Astrocyte of the cerebellum (primary cell): ENCODE results near the gene ALDH1A2.
A peak's percentile ranks its signal among the peaks of the same experiment; 100 is the strongest.
"Not testable (repeated sequence)": the region's sequence is repeated elsewhere in the genome, so short reads cannot be mapped to it uniquely, and the experiment has no call there.

Experiments used
- DNase-seq: peaks from one replicate; pipeline ENCODE4 v3.0.0-alpha.2; 2011; ENCODE audit warnings: low read depth
- H3K4me3 ChIP-seq: 2 replicates; pipeline ENCODE4 v1.5.1; 2011; ENCODE audit warnings: mild to moderate bottlenecking, low read depth, low read length, moderate library complexity
- in situ Hi-C: cut with HindIII; loops from 2 replicates; pipeline ENCODE4 v1.10.0; 2017; ENCODE audit warnings: low sequenced_read_pairs
- TF ChIP-seq, protein P1 (sequence below): IDR thresholded peaks from 2 replicates; pipeline ENCODE4 v1.5.1; 2012; ENCODE audit warnings: low read length, low read depth, moderate library complexity, mild to moderate bottlenecking; ENCODE audit errors: missing control alignments

The ALDH1A2 gene

GRCh38 chr15:58014040-58014439, 51.5 kb downstream of the ALDH1A2 start:
- TF ChIP-seq, protein P1, sequence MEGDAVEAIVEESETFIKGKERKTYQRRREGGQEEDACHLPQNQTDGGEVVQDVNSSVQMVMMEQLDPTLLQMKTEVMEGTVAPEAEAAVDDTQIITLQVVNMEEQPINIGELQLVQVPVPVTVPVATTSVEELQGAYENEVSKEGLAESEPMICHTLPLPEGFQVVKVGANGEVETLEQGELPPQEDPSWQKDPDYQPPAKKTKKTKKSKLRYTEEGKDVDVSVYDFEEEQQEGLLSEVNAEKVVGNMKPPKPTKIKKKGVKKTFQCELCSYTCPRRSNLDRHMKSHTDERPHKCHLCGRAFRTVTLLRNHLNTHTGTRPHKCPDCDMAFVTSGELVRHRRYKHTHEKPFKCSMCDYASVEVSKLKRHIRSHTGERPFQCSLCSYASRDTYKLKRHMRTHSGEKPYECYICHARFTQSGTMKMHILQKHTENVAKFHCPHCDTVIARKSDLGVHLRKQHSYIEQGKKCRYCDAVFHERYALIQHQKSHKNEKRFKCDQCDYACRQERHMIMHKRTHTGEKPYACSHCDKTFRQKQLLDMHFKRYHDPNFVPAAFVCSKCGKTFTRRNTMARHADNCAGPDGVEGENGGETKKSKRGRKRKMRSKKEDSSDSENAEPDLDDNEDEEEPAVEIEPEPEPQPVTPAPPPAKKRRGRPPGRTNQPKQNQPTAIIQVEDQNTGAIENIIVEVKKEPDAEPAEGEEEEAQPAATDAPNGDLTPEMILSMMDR, result no peak
- no peak for DNase-seq
- no peak overlapping the region for H3K4me3 ChIP-seq
- in situ Hi-C loops, result loop anchor here (25.0 kb wide), 1 partner anchor 98 kb away; no protein-coding TSS in a partner anchor

DNA sequence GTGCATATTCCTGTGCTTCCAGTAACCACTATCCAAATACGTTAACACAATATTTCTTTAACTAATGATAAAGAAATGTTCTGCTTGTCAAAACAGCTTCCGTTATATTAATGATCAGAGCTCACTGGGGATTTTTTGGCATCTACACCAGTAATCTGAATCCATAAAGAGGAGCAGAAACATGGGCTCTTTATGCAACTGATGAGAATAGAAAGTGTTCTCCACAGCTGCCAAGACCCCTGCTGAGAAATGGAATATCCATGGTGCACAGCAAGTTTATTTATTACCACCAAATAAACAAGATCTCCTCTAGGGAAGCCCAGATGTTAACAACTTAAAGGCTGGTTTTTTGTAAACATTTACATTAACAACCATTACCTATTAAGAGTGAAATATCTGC, 54.5 kb downstream of the ALDH1A2 start:
- TF ChIP-seq, protein P1, result no peak
- in situ Hi-C loops, result loop anchor here (25.0 kb wide), 1 partner anchor 101 kb away; no protein-coding TSS in a partner anchor
- H3K4me3 ChIP-seq, result no peak overlapping the region
- DNase-seq, result peak; percentile 45

GRCh38 chr15:58003810-58004209, 61.7 kb downstream of the ALDH1A2 start:
- no peak for DNase-seq
- in situ Hi-C loops, result loop anchor here (25.0 kb wide), 1 partner anchor 108 kb away; no protein-coding TSS in a partner anchor
- no peak overlapping the region for H3K4me3 ChIP-seq
- TF ChIP-seq, protein P1, result no peak

DNA sequence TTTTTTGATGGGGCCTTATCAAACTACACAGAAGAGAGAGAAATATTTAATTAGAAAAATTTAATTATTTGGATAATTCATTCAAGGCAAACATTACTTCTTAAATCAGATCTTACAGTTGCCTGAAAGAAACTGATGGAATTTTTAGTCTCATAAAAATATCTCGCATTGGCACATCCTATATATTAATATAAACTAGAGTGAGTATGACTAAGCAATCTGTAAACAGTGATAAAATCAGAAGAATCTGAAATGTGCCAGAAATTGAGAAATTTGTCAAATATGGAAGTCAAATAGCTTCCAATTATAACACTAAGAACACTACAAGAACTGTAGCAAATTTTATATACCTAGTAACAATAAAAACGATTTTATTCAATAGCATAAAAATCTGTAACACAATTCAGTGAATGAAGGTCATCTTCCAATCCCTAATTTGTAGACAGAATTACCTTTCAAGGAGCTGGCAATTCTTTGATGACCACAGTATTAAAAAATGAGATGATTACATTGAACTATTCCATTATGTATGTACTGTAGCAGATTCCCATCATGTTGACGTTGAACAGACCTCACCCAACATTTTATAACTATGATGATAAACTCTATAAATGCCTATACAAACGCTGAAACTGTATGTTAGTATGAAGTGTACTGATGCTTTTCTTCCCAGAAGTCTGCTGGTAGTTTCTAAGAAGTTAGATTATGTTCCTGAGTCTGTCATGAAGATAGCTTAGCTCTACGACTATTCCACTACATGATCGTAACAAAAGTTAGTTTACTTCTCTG, 63.0 kb downstream of the ALDH1A2 start:
- in situ Hi-C loops, result loop anchor here (25.0 kb wide), 1 partner anchor 110 kb away; no protein-coding TSS in a partner anchor
- TF ChIP-seq, protein P1, result no peak
- DNase-seq, result no peak

GRCh38 chr15:57999699-58000098, 65.8 kb downstream of the ALDH1A2 start:
- in situ Hi-C loops, result loop anchor here (25.0 kb wide), 1 partner anchor 113 kb away; no protein-coding TSS in a partner anchor
- DNase-seq, H3K4me3 ChIP-seq: not testable (repeated sequence)

More for the DNA sequence above, 63.0 kb downstream of the ALDH1A2 start:
- no peak overlapping the region for H3K4me3 ChIP-seq

DNA sequence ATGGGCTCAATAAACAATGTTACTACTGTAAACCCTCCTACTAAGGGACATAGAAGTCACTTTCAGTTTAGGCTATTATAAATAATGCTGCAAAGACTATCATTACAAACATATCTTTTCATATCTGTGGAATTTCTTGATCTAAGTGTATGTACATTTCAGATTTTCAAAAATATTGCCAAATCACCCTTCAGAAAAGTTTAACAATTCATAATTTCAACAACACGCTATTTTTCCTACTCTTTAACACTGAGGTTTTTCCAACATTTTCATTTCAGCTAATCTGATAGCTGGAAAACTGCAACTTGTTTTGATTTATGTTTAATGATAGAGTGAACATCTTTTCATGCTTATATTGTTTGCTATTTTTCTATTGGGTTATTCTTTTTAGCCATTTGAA, 69.0 kb downstream of the ALDH1A2 start:
- no peak for DNase-seq
- H3K4me3 ChIP-seq, result no peak overlapping the region
- in situ Hi-C loops, result no loop called here
- TF ChIP-seq, protein P1, result no peak

DNA sequence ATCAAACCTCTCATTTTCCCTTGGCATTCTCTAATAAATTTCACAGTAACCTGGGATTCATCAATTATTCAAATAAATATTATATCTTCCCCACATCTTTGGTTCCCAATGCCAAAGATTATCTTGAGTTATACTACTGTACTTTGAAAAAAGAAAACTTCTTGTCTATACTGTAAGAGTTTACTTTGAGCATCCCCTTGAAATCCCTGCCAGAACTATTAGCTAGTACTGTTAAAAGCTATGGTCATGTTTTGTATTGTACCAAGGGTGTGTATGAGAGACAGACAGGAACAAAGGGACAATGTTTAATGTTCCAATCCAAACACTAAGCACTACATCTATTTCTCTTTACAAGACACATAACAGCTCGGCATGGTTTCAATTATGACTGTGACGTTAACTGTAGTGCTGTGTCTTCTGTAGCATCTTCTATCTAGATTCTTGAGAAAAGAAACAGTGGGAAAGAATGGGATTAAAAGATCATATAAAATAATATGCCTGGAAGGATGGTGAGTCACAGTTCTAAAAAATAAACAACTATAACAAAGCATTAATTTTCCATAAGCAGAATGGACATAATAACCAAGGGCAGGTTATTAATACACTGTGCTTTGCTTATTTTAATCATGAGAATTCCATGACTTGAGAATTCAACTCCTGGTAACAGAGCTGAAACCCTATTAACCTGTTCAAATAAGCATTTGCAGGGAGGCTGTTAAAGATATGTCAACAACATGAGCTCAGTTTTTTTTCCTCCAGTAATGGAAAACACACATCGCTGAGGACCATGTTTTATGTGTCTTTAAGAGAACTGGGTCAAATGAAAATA, 71.1 kb downstream of the ALDH1A2 start:
- no peak overlapping the region for H3K4me3 ChIP-seq
- TF ChIP-seq, protein P1, result no peak
- in situ Hi-C loops, result no loop called here
- no peak for DNase-seq
